Kidney capillary endothelial cell (primary cell): ENCODE measurements around the gene ZRANB2.
A peak's percentile ranks its signal among the peaks of the same experiment; 100 is the strongest.

Experiments used
- DNase-seq: peaks from one replicate; pipeline ENCODE4 v3.0.0-alpha.2; 2018; ENCODE audit warnings: low spot score

ZRANB2 gene

DNA sequence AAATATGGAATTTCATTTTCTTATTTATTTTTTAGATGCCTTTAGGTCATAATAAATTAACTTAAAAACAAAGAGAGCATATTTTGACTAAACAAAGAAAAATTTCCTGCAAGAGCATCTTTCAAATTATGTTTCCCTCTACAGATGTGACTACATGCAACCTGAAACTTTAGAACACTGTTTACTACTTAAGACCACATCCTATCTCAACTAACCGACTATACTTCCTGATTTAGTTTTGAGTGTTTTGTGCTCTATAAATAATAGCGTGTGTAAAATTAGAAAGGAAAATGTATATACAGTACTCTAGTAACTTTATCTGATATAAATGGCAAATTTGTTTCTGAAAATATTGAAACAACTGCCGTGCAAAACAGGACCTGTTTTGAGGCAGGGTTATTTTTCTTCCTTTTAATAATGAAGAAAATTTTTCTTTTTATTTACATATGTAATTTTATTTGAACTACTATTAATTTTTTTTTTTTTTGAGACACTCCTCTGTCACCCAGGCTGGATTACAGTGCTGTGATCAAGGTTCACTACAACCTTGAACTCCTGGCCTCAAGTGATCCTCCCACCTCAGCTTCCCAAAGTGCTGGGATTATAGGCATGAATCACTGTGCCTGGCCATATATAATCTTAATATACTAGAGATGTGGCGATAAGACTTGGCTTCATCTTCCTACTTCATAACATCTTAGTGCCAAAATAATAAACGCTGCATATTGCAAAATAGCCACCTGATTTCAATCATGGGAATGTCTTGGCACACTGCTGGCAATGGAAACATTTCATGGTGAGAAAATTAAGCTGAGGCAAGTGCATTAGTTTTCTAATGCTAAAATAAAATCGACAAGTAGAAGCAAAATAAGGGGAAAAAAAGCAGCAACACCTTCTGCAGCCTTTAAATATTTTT, 12.3 kb downstream of the ZRANB2 start:
- DNase-seq: no peak

DNA sequence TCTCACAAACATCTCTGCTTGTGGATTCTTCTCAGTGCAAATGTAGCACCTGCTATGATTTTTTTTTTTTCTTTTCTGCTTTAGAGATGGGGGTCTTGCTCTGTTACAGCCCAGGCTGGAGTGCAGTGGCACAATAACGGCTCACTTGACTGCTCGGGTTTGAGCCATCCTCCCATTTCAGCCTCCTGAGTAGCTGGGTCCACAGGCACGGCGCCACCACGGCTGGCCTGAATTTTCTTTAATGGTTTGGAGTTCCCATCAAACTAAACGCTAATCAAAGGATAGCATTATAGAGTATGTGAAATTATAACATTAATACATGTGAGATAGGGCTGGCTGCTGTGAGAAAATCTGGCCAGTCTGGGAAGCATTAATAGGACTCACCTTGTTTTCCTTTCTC, 26.0 kb downstream of the ZRANB2 start:
- no peak for DNase-seq

DNA sequence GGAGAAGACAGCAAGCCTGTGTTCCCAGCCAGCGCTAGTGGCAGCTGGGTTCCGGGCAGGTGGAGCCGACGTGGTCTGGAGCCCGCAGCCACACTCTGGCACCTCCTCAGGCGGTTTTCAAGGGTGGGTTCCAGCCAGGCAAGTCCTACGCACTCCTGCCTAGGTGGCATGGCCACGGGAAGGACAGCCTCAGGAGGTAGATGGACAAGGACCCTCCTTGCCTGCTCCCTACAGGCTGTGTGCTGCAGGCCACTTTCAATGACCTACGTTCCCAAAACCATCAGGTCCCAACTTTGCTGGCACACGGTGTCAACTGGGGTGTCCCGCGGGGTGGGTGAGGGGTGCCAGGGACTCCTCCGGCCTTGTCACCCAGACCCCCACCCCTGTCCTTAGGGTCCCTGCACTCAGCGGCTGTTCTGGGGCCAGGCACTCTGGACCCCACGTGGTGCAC, 26.5 kb downstream of the ZRANB2 start:
- no peak for DNase-seq

DNA sequence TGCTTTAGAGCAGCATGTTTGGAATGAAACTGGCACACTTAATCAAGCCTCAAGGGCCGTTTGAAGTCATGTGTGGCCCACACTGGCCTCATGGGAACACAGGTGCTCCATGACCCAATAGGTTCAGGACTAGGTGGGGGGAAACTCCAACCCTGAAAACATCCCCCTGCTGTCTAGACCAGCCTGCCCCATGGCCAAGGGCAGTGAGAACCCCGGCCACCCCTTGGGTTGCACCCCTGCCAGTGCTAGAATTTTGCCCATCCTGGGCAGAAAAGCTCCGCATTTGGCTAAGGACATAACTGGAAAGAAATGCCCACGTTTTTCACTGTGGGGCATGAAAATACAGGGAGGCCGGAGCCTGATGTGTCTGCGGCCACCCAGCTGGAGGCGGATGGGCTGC, 27.1 kb downstream of the ZRANB2 start:
- no peak for DNase-seq

DNA sequence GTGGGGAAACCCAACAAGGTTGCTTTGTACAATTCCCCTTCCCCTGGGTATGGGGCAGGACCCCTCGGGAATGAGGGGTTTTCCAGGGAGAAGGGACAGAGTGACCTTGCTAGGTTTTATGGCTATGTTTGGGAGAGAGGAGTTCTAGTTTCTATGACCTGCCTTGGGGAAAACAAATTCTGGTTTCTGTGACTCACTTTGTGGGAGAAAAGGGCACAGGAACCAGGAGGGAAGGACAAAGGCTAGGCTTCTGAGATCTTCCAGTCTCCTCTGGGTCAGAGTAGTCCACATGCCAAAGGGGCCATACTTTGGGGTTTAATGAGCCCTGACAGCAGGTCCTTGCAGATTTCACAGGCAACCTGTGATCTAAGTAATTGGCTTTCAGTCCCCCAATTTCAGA, 27.7 kb downstream of the ZRANB2 start:
- DNase-seq: no peak

DNA sequence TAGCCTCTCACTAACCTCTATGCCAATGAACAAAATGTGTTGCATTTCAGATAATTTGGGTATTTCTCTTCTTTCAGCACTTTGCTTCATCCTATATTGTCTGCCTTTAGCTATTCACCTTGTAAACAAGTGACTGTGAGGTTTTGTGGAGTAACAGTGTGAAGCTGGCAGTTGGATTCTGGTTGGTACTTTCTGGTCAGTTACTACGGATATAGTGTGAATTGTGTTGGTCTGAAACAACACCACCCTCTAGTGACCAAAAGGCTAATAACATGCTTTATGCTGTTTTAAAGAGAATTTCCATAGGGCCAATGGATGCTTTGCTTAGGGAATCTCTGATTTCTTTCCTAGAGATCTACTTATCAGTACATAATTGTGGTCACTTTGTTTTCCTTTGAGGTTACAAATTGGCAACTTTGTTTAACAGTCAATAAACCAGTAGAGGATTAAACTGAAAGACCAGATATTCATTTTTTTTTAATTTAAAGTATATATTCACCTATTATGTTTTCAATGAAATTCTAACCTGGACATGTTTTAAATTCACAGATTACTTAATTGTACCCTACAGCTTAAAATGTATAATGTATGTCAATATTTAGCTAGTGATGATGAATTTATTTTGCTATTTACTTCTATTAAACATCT, 30.8 kb downstream of the ZRANB2 start:
- DNase-seq: peak; percentile 80

DNA sequence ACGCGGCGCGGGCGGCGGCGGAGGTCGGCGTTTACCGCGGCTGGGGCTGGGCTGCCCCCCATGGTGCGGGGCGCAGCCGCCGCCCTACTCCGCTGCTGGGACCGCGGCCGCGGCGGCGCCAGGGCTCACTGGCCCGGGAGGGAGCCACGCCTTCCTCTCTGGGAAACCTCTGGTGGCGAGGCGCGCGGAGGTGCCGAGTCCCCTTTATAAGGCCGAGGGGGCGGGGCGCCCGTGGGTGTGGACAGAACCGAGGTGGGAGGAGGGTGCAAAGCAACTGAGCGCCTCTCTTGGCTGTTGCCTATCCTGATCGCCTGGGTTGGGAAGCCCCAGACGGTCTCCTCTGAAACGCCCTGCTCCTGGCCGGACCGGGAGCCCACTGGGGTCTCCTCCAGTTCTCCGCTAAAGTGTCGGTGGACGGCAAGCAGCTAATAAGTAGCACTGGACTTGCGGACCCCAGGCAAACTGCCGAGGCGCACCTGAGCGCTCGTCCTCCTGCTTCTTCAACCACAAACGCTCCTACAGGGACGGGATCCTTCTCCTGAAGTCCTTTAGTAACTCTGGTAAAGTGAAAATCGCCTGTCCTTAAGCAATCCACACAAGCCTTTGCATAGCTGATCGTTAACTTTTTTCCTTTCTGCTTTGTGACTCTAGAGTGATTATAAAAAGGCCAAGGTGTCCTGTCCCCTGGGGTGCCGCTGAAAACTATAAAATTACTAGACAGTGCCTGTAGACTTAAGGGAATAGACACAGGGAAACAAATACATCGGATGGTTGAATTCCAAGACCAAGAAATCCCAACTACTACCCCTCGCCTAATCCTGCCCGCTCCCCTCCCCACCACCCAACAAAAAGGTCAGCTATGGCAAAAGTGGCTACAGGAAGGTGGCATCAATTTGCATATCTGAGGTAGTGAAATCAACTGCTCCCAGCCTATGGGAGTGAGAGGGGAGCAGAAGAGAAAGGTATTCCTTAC, 32.9 kb downstream of the ZRANB2 start, which contains the start of gene PTGER3:
Gene PTGER3 (minus strand): TSS at position 182 of the 973 bp plus-strand sequence. CDS start 239 bp downstream, outside the sequence.
- no peak for DNase-seq

DNA sequence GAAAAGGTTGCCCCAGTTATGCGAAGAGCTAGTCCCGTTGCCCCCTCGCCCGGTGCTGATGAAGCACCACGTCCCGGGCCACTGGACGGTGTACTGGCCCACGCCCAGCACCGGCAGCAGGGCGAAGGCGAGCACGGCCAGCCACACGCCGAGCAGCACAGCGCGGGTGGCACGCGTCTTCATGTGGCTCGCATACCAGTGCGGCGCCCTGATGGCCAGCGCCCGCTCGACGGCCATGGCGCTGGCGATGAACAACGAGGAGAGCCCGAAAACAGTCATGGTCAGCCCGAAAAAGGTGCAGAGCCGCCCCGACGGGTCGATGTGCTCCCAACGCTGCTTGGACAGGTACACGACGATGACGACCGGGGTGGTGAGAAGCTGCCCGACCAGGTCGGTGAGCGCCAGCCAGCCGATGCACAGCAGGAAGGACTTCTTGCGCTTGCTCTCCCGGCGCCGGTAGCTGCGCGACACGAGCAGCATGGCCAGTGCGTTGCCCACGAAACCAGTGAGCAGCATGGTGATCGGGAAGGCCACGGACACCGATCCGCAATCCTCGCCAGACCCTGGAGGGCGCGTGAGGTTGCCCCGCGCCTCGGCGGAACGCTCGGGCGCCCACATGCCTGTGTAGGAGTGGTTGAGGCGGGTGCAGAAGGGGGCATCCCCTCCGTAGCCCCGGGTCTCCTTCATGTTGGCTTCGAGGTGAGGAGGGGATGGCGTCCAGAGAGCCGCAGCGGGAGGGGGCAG, 33.8 kb downstream of the ZRANB2 start:
- DNase-seq: no peak

DNA sequence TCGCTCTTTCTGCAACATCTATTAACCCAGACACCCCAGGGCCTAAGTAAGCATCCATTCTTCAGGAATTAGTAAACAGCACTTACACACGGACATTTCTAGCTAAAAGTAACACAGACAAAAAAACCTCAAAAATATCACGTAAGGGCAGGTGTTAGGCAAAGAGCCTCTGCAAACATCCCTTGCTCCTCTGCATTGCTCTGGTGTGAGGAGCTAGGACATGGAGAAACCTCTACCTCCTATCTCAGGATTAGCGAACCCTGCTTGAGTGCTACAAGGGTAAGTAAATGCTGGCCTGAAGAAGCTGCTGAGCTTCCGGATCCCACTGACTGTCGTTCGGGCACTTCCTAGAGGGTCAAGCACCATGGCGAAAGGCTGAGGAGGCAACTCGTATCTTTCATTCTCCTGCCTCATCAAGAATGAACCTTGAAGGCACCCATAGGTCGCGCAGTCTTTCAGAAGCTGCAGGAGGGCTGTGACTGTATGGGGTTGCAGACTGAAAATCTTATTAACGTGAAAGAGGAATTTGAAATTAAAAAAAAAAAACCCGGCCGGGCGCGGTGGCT, 35.3 kb downstream of the ZRANB2 start:
- no peak for DNase-seq

DNA sequence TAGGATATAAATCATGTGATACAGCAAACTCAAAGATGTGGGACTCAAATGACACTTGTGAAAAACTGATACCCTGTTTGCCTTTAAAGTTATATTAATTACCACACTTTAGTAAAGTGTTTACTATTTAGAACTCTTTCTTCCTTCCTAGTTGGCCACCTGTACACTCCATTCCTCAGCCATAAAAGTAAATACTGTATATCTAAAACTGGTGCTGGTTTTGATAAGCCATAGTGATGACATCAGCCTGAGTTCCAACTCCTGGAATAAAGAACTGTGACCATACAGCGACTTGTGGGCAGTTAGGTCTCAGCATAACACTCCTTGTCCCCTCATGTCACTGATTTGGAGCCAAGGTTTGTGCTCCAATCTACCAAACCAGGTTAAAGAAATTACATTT, 36.0 kb downstream of the ZRANB2 start:
- no peak for DNase-seq

DNA sequence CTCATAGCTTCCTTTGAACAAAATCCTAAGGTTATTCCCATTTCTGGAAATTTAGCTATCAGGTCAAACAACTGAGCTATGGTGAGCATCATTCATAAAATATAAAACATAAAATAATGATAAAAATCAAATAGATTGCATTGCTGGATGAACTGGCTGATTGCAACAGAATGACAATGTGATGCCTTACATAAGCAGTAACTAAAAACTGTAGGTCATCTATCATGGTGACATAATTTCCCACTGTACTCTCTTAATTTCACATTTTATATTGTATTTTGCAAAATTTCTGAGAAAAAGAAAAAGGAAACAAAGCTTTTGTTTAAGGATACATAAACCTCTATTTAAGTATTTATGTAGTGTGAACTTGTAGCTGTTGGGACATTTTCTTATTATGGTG, 37.8 kb downstream of the ZRANB2 start:
- no peak for DNase-seq

DNA sequence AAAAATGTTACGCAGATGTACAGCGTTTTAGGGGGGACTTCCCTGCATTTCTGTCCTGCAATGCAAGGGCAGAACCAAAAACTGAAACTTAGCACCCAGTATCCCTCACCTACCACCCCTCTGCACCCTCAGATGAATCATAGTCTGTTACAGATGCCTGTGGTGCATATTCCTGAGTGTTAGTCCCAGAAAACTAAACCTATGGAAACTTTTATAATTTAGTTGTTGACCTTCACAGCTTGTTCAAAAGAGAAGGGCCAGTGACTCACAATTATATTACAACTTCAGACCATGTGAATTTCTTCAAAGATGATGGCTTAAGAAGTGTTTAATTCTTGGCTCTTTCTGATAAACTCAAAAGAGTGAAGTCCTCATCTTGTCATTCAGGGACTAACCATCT, 39.0 kb downstream of the ZRANB2 start:
- no peak for DNase-seq

DNA sequence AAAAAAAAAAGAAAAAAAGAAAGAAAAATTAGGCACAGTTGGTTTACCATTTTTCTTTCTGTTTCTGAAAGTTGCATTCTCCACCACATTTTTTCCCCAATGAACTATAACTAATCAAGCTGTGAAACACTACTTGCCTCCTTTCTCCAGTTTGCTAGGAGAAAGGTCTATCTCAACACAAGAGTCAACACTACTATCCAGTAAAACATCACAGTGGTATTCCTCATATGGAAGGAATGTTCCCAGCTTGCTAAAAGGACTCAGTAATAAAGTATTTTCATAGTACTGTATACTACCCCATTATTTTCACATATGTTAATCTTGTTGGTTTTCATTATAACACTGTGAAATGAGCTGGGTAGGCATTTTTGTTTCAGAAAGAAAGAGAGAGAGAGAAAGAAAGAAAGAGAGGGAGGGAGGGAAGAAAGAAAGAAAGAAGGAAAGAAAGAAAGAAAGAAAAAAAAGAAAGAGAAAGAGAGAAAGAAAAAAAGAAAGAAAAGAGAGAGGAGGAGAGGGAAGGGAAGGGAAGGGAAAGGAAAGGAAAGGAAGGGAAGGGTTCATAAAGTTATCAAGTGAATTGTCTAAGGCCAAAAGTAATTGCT, 41.1 kb downstream of the ZRANB2 start:
- no peak for DNase-seq

DNA sequence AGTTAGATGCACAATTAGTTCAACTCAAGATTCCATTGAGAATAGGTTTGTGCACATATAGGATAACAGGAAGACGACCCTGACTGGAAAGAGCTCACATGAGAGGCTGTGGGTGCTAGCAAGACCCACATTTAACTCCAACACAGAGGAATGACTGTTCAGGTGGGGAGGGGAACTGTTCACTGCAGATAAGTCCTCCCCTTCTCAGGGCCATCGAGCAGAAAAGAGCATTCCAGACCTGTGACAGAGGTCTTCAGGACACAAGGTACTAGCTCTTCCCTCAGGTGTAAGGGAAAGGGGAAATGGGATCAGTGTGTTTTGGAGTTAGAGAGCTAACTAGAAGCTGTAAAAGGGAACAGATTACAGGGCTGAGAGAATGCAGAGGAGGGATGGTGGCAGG, 41.9 kb downstream of the ZRANB2 start:
- DNase-seq: no peak

DNA sequence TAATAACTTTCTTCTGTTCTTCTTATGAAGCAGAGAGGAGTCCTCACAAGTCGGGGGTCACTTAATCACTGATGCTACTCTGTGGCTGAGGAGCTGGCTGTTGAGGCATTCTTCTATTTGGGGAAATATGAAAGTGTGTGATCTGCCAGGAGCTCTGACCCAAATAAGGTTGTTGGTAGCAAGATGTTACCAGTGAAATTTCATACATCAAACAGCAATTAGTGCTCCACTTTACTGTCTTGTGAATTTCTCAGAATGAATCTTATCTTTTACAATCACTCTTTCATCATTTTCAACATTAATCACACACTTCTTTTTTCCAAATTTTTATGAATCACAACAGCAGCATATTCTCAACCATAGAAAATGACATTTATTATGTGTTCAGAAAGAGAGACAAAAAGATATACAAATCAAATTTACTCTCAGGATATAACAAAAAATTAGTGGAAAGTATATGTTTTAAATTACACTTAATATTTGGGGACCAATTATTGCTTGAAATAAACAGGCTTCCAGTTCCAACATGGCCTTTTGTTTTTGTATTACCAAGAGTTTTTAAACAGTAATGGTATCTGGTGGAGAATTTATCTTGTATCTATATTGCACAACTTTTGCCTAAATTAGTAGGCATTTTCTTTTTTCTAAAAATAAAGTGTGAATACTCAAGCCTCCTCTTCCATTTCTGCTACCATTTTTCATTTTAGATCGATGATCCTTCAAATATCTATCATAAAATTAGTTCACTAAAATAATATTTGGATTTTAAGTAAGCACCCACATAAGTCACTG, 42.8 kb downstream of the ZRANB2 start:
- DNase-seq: no peak

DNA sequence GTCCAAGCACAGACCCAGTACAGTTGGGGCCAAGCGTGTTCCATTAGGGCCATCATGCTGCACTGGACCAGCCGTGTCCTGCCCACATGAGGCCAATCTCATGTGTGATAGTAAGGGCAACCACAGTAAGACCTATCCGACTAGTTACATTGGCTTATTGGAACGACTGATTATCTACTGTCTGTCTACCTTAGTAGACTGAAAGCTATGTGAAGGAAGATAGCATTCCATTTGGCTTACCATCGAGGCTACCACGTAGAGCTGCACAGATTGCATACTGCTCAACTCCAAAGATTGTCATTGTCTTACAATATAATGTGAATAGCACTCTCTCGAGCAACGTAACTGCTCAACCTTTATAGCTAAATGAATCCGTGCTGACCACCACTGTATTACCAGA, 43.8 kb downstream of the ZRANB2 start:
- no peak for DNase-seq

DNA sequence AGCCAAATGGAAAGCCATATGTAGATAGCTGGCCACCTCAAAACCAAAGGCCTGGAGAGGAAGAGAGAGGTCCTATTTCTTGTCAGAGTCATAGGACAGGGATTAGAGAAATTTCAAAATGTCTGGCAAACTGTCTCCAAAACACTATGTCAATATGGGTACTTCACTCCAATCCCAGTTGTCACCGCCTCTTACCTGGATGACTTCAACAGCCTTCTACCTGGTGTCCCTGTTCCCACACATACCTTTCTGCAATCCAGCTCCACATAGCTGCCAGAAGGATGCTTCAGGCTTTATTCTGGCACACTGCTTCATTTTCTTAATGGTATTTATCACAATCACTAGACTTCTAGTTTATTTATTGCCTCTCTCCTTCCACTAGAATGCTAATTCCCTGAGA, 47.7 kb downstream of the ZRANB2 start:
- DNase-seq: no peak

DNA sequence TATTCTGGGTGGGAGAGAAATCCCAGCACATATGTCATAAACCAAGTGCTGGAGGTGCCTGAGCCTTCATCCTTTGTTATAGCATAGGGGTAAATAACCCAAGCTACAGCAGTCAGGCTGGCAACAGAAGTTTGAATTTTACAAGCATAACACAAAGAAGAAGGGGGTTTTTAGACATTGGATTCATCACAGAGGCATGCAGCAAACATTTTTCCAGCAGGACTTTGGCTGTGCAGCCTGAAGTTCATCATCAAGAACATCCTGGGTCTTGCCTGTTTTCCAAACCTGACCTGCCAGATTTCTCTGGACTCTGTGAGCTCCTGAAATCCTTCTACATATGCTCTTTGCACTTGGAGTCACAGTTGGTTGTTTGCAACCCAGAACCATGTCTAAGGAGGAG, 49.4 kb downstream of the ZRANB2 start:
- DNase-seq: no peak

DNA sequence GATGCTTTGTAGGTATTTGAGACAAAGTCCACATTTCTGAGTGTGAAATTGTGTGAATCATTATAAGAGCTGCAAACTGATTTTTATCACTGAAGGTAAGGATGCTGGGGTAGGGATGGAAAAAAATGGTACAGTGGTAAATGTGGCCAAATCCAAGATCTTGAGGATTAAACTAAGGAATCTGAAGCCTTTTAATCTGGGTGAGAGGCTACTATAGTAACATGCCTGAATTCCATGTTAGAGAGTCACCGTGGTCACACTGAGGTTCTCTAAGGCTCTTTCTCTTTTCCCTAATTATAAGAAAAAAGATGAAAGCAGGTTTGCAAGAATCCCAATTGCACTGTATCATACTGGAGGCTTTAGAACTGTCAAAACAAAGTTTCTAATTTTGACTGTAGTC, 50.8 kb downstream of the ZRANB2 start:
- no peak for DNase-seq

DNA sequence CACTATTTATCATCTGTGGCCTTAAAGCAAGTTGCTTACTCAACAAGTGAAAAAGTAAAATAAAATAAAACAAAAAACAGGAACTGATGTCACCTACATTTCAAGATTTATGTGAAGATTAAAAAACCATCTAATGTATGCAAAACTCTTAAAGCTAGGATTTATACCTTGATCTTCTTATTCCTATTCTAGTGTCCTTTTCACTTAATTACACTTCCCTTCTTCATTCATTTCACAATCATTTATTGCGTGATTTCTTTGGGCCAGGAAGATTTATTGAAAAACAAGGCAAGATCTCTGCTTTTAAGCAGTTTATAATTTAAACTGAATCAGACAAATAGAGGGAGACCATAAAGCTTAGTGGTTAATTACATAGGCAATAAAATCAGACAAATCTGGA, 51.9 kb downstream of the ZRANB2 start:
- DNase-seq: no peak
